Ovary (tissue), 3 donors: ENCODE data around the gene NPAT.

Experiments used
- CTCF ChIP-seq, 3 donors: fragments of 450-650 bp in 2 of 3; fragments of 200-600 bp in 1 of 3; IDR thresholded peaks; one replicate each; pipeline versions ENCODE4 v1.5.1 to v1.8.0; 2016 to 2022; ENCODE audit warnings: antibody characterized with exemption in 3 of 3, mild to moderate bottlenecking in 1 of 3
- EP300 ChIP-seq: sonication (generic); formaldehyde crosslinking; IDR thresholded peaks from one replicate; pipeline ENCODE4 v1.6.1; 2017; ENCODE audit warnings: antibody characterized with exemption
- donor health status: DM: no; HTN: no; CAD: no.

- TF ChIP-seq CTCF (IDR thresholded peaks at IDR 0.05): no peak
- TF ChIP-seq EP300: no peak
These were observed 3.6 kb upstream of the NPAT start for GRCh38 chr11:108226036-108226435.
